AG09309 (cell line): ENCODE measurements around the gene HSD17B8.

ENCODE experiments used
- DNase-seq: peaks from one replicate; pipeline ENCODE4 v3.0.0-alpha.2; 2010; ENCODE audit warnings: low read depth
- H3K4me3 ChIP-seq: 2 replicates; pipeline ENCODE4 v1.5.1; 2011; ENCODE audit warnings: mild to moderate bottlenecking, low read depth, low read length, moderate library complexity; ENCODE audit not compliant: control insufficient read depth
- TF ChIP-seq, protein P1 (sequence below): IDR thresholded peaks from 2 replicates; pipeline ENCODE4 v1.5.1; 2011; ENCODE audit warnings: mild to moderate bottlenecking, low read depth, low read length, inconsistent platforms; ENCODE audit not compliant: insufficient read depth, control insufficient read depth; ENCODE audit errors: missing control alignments

Gene HSD17B8

GRCh38 chr6:33204415-33205190, at the start of gene HSD17B8:
Gene HSD17B8 (plus strand): TSS chr6:33204655. CDS start chr6:33204669, 14 bp downstream.
- peak within 1 kb of the TSS; percentile 51 for H3K4me3 ChIP-seq
- DNase-seq = peak; percentile 45

DNA sequence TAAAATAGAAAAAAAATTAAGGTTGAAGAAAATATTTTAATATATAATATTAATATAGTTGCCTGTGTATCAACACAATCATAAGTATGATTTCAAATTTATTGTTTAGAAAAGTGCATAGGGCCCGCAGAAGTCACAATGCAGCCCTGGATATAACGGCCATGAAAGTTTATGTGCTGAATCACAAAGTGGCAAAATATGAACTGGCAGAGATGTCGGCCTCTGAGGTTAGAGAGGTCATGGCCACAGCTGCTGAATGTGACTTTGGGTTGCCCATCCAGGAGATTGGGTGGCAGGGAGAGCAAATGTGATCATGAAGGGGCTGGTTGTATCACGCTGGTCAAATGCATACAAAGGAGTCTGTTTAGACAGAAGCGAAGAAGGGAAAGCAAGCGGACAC, 47.9 kb upstream of the HSD17B8 start:
- no peak for DNase-seq
- TF ChIP-seq, protein P1, sequence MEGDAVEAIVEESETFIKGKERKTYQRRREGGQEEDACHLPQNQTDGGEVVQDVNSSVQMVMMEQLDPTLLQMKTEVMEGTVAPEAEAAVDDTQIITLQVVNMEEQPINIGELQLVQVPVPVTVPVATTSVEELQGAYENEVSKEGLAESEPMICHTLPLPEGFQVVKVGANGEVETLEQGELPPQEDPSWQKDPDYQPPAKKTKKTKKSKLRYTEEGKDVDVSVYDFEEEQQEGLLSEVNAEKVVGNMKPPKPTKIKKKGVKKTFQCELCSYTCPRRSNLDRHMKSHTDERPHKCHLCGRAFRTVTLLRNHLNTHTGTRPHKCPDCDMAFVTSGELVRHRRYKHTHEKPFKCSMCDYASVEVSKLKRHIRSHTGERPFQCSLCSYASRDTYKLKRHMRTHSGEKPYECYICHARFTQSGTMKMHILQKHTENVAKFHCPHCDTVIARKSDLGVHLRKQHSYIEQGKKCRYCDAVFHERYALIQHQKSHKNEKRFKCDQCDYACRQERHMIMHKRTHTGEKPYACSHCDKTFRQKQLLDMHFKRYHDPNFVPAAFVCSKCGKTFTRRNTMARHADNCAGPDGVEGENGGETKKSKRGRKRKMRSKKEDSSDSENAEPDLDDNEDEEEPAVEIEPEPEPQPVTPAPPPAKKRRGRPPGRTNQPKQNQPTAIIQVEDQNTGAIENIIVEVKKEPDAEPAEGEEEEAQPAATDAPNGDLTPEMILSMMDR = no peak

More at GRCh38 chr6:33204415-33205190, at the start of gene HSD17B8:
- TF ChIP-seq, protein P1 = no peak

GRCh38 chr6:33156964-33157363, 47.5 kb upstream of the HSD17B8 start:
- TF ChIP-seq, protein P1 = no peak
- DNase-seq = no peak
- H3K4me3 ChIP-seq = no peak overlapping the region

More for the DNA sequence above, 47.9 kb upstream of the HSD17B8 start:
- no peak overlapping the region for H3K4me3 ChIP-seq

- no peak overlapping the region for H3K4me3 ChIP-seq
- TF ChIP-seq, protein P1 = no peak
- DNase-seq = no peak
Measured at GRCh38 chr6:33160096-33160495, 44.4 kb upstream of the HSD17B8 start.

DNA sequence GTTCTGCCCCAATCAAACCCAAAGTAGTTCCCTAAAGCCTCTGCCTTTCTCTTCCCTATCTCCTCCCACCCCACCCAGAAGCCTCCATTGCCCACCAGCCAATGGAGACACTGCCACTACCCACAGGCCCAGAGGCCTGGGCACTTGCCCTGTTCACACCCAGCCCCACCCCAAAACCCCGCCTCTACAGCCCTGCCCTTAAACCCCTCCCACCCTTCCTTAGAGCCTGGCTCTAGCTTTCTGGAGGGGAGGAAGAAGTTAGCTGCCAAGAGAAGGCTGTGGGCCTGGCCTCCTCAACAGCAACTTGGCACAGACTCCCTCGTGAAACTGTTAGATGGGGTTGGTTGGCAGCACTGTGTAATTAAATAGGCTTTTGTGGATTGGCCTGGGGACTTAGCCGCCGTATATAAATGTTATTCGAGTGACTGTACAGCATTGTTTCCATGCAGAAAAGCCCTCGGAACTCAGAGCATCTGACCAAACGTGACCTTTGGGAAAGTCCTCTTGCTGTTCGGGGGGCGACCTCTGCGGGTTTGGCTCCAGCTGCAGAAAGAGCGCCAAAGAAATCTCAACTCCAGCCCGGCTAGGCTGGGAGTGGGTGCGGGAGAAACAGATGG, 43.6 kb upstream of the HSD17B8 start:
- TF ChIP-seq, protein P1 = no peak
- peak; percentile 84 for DNase-seq
- H3K4me3 ChIP-seq = peak overlapping the region; percentile 47; the same call in 1 of the 2 replicates

GRCh38 chr6:33161354-33162331, 42.8 kb upstream of the HSD17B8 start:
- peak overlapping the region; percentile 47 for H3K4me3 ChIP-seq
- DNase-seq = no peak
- TF ChIP-seq, protein P1 = peak; percentile 93
